ENCODE measurements around the gene THBD.

The THBD gene

DNA sequence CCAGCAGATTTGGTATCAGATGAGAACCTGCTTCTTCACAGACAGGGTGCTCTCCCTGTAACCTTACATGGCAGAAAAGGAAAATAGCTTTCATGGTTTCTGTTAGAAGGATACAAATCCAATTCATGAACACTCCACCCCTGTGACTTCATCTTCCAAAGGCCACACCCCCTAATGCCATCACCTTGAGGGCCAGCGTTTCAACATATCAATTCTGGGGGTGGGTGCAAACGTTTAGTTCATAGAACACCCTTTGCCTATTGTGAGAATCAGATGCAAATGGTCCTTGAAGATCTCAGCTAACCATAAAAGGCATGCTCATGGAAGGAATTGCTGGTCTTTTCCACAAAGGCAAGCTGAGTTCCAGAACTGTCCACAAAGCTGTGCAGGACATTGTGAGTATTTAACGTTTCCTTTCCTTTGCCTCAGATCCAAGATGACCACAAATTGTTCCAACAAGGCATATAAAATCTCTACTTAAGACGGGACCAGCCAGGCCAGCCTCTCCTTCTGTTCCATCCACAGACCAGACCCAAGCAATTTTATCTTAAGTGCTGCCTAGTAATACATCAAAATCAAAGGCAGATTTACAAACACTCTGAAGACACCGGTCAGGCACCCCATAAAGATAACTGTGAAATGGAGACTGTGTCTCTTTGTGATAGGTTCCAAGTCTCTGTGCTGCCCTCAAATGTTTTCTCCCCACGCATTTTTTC lies 49.1 kb downstream of the THBD start:
- TF ChIP-seq, protein P1, sequence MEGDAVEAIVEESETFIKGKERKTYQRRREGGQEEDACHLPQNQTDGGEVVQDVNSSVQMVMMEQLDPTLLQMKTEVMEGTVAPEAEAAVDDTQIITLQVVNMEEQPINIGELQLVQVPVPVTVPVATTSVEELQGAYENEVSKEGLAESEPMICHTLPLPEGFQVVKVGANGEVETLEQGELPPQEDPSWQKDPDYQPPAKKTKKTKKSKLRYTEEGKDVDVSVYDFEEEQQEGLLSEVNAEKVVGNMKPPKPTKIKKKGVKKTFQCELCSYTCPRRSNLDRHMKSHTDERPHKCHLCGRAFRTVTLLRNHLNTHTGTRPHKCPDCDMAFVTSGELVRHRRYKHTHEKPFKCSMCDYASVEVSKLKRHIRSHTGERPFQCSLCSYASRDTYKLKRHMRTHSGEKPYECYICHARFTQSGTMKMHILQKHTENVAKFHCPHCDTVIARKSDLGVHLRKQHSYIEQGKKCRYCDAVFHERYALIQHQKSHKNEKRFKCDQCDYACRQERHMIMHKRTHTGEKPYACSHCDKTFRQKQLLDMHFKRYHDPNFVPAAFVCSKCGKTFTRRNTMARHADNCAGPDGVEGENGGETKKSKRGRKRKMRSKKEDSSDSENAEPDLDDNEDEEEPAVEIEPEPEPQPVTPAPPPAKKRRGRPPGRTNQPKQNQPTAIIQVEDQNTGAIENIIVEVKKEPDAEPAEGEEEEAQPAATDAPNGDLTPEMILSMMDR (IDR thresholded peaks at IDR 0.05; ENCODE audit: extremely low read depth, missing control alignments): no peak
- DNase-seq (ENCODE audit: low spot score): no peak

DNA sequence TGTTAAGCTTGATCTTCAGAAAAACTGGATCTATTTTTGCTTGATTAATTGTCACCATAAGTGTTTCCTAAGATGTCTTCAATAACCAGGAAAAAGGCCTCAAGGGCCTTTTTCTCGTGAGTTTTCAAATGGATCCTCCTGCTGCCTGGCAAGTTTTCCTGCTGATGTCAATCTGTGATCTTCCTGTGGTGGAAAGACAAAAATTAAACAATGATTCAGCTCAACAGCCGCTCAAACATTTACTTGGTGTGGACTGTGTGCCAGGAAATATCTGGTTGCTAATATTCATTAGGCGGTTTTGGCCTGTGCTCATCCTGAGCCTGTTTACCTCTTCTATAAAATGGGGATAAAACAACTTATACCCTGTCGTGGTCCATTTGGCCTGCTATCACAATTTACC lies 49.7 kb downstream of the THBD start:
- TF ChIP-seq, protein P1 (IDR thresholded peaks at IDR 0.05; ENCODE audit: extremely low read depth, missing control alignments): no peak
- DNase-seq (ENCODE audit: low spot score): no peak

DNA sequence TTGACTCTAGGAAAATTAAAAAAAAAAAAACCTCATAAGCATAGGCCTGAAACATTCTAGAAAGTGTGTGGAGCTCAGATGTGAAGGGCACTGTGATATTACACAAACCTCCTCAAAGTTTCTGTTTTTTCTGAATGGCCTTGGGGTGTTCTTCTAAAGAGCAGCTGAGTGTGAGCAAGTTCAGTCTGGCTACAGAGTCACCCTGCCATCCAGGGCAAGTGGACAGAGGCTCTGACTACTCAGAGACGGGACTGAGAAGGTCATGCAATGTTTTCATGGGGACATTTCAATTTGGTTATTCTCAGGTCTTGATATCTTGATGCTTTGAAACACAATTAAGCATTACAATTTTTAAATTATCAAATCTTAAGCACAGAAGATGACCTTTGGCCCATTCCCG lies 51.0 kb downstream of the THBD start:
- no peak for DNase-seq (ENCODE audit: low spot score)
- TF ChIP-seq, protein P1 (IDR thresholded peaks at IDR 0.05; ENCODE audit: extremely low read depth, missing control alignments): no peak

DNA sequence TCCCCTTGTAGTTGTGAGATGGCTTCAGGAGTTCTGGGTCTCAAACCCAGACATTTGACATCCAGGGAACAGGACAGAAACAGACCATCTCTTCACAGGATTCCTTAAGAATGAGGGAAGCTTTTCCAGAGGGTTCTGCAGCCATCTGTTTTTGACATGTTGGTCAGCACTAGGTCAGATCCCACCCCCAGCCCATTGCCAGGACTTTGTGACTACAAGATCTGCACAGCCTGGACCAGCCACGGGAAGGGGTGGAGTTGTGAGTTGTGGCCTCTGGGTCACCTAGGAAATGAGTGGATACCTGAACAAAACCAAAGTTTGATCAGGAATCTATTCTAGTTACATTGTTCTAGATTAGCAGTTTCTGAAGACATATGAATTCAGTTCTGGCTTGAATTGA lies 53.5 kb downstream of the THBD start:
- TF ChIP-seq, protein P1 (IDR thresholded peaks at IDR 0.05; ENCODE audit: extremely low read depth, missing control alignments): no peak
- DNase-seq (ENCODE audit: low spot score): no peak
